ENCODE data around the gene DSCAM. TPM values are rescaled to one million over a fixed set of nuclear protein-coding genes. Genes with fewer than 3 reads are reported as not detected.

Gene DSCAM
- total RNA-seq, 1 donor = not detected

- H3K36me3 ChIP-seq (ENCODE audit: insufficient read depth, low read length) = no peaks in the 10 kb centered on the region
- no peak for TF ChIP-seq CTCF (IDR thresholded peaks at IDR 0.05; ENCODE audit: extremely low read depth, low read depth, low read length)
- no peaks in the 10 kb centered on the region for H4K20me1 ChIP-seq (ENCODE audit: insufficient read depth, low read length)
- no peaks in the 10 kb centered on the region for H3K27me3 ChIP-seq (ENCODE audit: insufficient read depth, low read length)
- H3K4me2 ChIP-seq (ENCODE audit: insufficient read depth, low read length) = no peak overlapping the region
- no peaks in the 10 kb centered on the region for H3K79me2 ChIP-seq (ENCODE audit: insufficient read depth, low read length)
- DNase-seq (ENCODE audit: insufficient read length, low spot score, missing footprints) = no peak
- no peak overlapping the region for H3K27ac ChIP-seq (ENCODE audit: low read depth, low read length)
- no peak overlapping the region for H2AFZ ChIP-seq (ENCODE audit: low read length)
- no peak overlapping the region for H3K4me3 ChIP-seq (ENCODE audit: insufficient read depth, low read length)
- no peaks in the 10 kb centered on the region for H3K4me1 ChIP-seq (ENCODE audit: insufficient read depth, low read length)
- H3K9me3 ChIP-seq (ENCODE audit: low read depth, low read length) = no peaks in the 10 kb centered on the region
These were observed 226.4 kb downstream of the DSCAM start for GRCh38 chr21:40620386-40621145.

- H3K27me3 ChIP-seq (ENCODE audit: insufficient read depth, low read length) = no peaks in the 10 kb centered on the region
- H3K27ac ChIP-seq (ENCODE audit: low read depth, low read length) = no peak overlapping the region
- no peaks in the 10 kb centered on the region for H3K36me3 ChIP-seq (ENCODE audit: insufficient read depth, low read length)
- no peak overlapping the region for H3K4me2 ChIP-seq (ENCODE audit: insufficient read depth, low read length)
- H4K20me1 ChIP-seq (ENCODE audit: insufficient read depth, low read length) = no peaks in the 10 kb centered on the region
- H3K4me3 ChIP-seq (ENCODE audit: insufficient read depth, low read length) = no peak overlapping the region
- no peak overlapping the region for H2AFZ ChIP-seq (ENCODE audit: low read length)
- no peaks in the 10 kb centered on the region for H3K9me3 ChIP-seq (ENCODE audit: low read depth, low read length)
- no peaks in the 10 kb centered on the region for H3K4me1 ChIP-seq (ENCODE audit: insufficient read depth, low read length)
- TF ChIP-seq CTCF (IDR thresholded peaks at IDR 0.05; ENCODE audit: extremely low read depth, low read depth, low read length) = no peak
- no peak for DNase-seq (ENCODE audit: insufficient read length, low spot score, missing footprints)
- no peaks in the 10 kb centered on the region for H3K79me2 ChIP-seq (ENCODE audit: insufficient read depth, low read length)
These were observed 228.6 kb downstream of the DSCAM start for GRCh38 chr21:40618191-40618973.

- TF ChIP-seq CTCF (IDR thresholded peaks at IDR 0.05; ENCODE audit: extremely low read depth, low read depth, low read length) = no peak
- H3K79me2 ChIP-seq (ENCODE audit: insufficient read depth, low read length) = no peaks in the 10 kb centered on the region
- H3K36me3 ChIP-seq (ENCODE audit: insufficient read depth, low read length) = no peaks in the 10 kb centered on the region
- H3K4me2 ChIP-seq (ENCODE audit: insufficient read depth, low read length) = no peak overlapping the region
- no peaks in the 10 kb centered on the region for H4K20me1 ChIP-seq (ENCODE audit: insufficient read depth, low read length)
- no peak overlapping the region for H2AFZ ChIP-seq (ENCODE audit: low read length)
- no peaks in the 10 kb centered on the region for H3K27me3 ChIP-seq (ENCODE audit: insufficient read depth, low read length)
- no peaks in the 10 kb centered on the region for H3K4me1 ChIP-seq (ENCODE audit: insufficient read depth, low read length)
- no peaks in the 10 kb centered on the region for H3K9me3 ChIP-seq (ENCODE audit: low read depth, low read length)
- H3K4me3 ChIP-seq (ENCODE audit: insufficient read depth, low read length) = no peak overlapping the region
- DNase-seq (ENCODE audit: insufficient read length, low spot score, missing footprints) = no peak
- no peak overlapping the region for H3K27ac ChIP-seq (ENCODE audit: low read depth, low read length)
These were observed 230.6 kb downstream of the DSCAM start for GRCh38 chr21:40616377-40616704.

Data from osteoblast (primary cell).